OCI-LY1 (cell line): ENCODE data around the gene SLC41A1.

ENCODE experiments used
- EZH2 ChIP-seq: fragments of 200-600 bp; sonication (generic), shearing (Covaris generic); IDR thresholded peaks from 2 replicates; pipeline ENCODE4 v1.8.0; 2017; ENCODE audit warnings: borderline replicate concordance, mixed run types, mild to moderate bottlenecking, antibody characterized with exemption, low read length, moderate library complexity, mixed read lengths
- TF ChIP-seq, protein P1 (sequence below): fragments of 200-600 bp; sonication (generic), shearing (Covaris generic); IDR thresholded peaks from 2 replicates; pipeline ENCODE4 v1.5.1; 2017; ENCODE audit warnings: mild to moderate bottlenecking, antibody characterized with exemption, low read length, moderate library complexity, mixed read lengths

DNA sequence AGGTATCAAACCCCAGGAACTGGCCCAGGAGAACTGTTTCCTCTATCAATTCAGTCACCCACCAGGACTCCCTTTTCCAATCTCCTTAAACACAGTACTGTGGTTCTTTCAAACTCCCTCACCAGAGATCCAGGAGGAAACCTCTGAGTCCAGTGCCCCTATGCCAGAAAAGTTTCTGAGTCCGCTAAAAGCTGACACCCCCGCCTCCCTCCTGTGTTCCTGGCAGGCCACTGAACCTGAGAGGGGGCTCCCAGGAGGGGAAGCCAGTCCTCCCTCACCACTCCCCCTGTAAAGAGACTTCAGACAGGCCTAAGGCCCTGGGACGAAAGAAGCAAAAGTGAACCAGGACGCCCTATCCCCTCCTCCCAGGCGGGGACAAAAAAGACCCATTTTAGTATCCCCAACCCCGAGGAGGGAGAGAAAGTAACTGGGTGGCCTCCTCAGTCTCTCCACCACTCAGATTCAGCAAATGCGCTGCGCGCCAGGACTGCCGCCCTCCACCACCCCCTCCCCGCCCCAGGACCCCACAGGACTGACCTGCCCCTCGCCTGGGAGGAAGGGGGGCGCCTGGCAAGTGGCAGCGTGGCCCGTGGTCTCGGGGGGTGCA lies 624 bp downstream of the SLC41A1 start:
- TF ChIP-seq, protein P1, sequence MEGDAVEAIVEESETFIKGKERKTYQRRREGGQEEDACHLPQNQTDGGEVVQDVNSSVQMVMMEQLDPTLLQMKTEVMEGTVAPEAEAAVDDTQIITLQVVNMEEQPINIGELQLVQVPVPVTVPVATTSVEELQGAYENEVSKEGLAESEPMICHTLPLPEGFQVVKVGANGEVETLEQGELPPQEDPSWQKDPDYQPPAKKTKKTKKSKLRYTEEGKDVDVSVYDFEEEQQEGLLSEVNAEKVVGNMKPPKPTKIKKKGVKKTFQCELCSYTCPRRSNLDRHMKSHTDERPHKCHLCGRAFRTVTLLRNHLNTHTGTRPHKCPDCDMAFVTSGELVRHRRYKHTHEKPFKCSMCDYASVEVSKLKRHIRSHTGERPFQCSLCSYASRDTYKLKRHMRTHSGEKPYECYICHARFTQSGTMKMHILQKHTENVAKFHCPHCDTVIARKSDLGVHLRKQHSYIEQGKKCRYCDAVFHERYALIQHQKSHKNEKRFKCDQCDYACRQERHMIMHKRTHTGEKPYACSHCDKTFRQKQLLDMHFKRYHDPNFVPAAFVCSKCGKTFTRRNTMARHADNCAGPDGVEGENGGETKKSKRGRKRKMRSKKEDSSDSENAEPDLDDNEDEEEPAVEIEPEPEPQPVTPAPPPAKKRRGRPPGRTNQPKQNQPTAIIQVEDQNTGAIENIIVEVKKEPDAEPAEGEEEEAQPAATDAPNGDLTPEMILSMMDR, result no peak
- TF ChIP-seq EZH2, result no peak
